Activated B cell treated with CpG ODN at 0.5 μM for 24 hours (primary cell): Measurements from ENCODE around the gene HLA-DQA2. TPM values are rescaled to one million over a fixed set of nuclear protein-coding genes. Genes with fewer than 3 reads are reported as not detected.
"Not testable (repeated sequence)": the region's sequence is repeated elsewhere in the genome, so short reads cannot be mapped to it uniquely, and the experiment has no call there.

Experiments
- ATAC-seq: fragments of 200-7000 bp; cut with Tn5 transposase; one replicate; pipeline ENCODE4 v1.10.0; 2021; ENCODE audit warnings: low read depth, mild to moderate bottlenecking, moderate library complexity
- CTCF ChIA-PET: fragments of 350-600 bp; sonication (Branson Sonifier 250); formaldehyde crosslinking; loops from one replicate; lab custom pipeline; 2021; ENCODE audit warnings: antibody characterized with exemption; lab: Charles Lee
- POLR2A ChIA-PET: fragments of 350-600 bp; sonication (Branson Sonifier 250); formaldehyde crosslinking; loops from one replicate; lab custom pipeline; 2021; ENCODE audit warnings: antibody characterized with exemption; lab: Charles Lee
- DNase-seq: peaks from one replicate; pipeline ENCODE4 v3.0.0; 2022
- H3K27ac Mint-ChIP-seq: one replicate; pipeline ENCODE4 v1.8.0; 2020; ENCODE audit warnings: mixed read lengths
- H3K27me3 Mint-ChIP-seq: one replicate; pipeline ENCODE4 v1.8.0; 2021; ENCODE audit warnings: mixed read lengths
- H3K36me3 Mint-ChIP-seq: one replicate; pipeline ENCODE4 v1.8.0; 2021; ENCODE audit warnings: low read depth, mixed read lengths
- H3K4me1 Mint-ChIP-seq: one replicate; pipeline ENCODE4 v1.8.0; 2021; ENCODE audit warnings: mixed read lengths
- H3K4me3 Mint-ChIP-seq: one replicate; pipeline ENCODE4 v1.8.0; 2020; ENCODE audit warnings: mild to moderate bottlenecking, mixed read lengths
- H3K9me3 Mint-ChIP-seq: one replicate; pipeline ENCODE4 v1.8.0; 2020; ENCODE audit warnings: mixed read lengths
- intact Hi-C: fragments of 100-400 bp; cut with micrococcal nuclease; formaldehyde crosslinking; loops from one replicate; pipeline ENCODE4 v1.15.1; 2024
- total RNA-seq: library from RNA; stranded (reverse); gene quantifications from 2 replicates; pipeline ENCODE4 v1.2.3, GENCODE V29; 2022
- TF ChIP-seq, protein P1 (sequence below): fragments of 200-600 bp; IDR thresholded peaks from one replicate; pipeline ENCODE4 v1.8.0; 2022; ENCODE audit warnings: antibody characterized with exemption, mild to moderate bottlenecking

HLA-DQA2 gene
- total RNA-seq, 1 donor from 2014 or later: 231 TPM

DNA sequence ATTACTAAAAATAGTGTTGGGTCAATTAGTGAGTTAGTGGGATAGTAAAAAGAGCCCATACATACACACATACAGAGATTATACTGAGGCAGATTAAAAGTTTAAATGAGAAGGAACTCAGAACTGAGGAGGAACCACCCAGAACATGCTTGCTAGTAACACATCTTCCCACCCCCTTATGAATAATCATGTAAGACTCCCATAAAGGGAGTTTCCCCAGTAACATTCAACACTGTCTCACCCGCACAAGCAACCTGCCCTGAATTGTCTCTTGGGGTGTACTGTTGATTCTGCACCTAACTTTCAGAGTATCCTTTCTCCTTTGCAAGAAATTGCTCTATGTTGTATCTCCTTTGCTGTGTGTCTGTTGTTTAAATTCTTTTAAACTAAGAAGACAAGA is 33.2 kb downstream of the HLA-DQA2 start:
- intact Hi-C loops: loop anchor here (5.0 kb wide), 1 partner anchor 52 kb away; no protein-coding TSS in a partner anchor
- no peak overlapping the region for H3K27ac Mint-ChIP-seq
- ATAC-seq (peak; percentile 89), DNase-seq (no peak)
- POLR2A ChIA-PET: no interaction called here
- TF ChIP-seq, protein P1, sequence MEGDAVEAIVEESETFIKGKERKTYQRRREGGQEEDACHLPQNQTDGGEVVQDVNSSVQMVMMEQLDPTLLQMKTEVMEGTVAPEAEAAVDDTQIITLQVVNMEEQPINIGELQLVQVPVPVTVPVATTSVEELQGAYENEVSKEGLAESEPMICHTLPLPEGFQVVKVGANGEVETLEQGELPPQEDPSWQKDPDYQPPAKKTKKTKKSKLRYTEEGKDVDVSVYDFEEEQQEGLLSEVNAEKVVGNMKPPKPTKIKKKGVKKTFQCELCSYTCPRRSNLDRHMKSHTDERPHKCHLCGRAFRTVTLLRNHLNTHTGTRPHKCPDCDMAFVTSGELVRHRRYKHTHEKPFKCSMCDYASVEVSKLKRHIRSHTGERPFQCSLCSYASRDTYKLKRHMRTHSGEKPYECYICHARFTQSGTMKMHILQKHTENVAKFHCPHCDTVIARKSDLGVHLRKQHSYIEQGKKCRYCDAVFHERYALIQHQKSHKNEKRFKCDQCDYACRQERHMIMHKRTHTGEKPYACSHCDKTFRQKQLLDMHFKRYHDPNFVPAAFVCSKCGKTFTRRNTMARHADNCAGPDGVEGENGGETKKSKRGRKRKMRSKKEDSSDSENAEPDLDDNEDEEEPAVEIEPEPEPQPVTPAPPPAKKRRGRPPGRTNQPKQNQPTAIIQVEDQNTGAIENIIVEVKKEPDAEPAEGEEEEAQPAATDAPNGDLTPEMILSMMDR: no peak
- H3K9me3 Mint-ChIP-seq: no peaks in the 10 kb centered on the region
- H3K36me3 Mint-ChIP-seq: no peaks in the 10 kb centered on the region
- CTCF ChIA-PET: interaction anchor here (1.1 kb wide), 1 partner anchor 11 kb away, joined by 3 read pairs; no protein-coding TSS in a partner anchor
- peaks cover 7% of the 10 kb centered on the region for H3K4me1 Mint-ChIP-seq
- no peak overlapping the region for H3K4me3 Mint-ChIP-seq
- peaks cover 6% of the 10 kb centered on the region for H3K27me3 Mint-ChIP-seq

DNA sequence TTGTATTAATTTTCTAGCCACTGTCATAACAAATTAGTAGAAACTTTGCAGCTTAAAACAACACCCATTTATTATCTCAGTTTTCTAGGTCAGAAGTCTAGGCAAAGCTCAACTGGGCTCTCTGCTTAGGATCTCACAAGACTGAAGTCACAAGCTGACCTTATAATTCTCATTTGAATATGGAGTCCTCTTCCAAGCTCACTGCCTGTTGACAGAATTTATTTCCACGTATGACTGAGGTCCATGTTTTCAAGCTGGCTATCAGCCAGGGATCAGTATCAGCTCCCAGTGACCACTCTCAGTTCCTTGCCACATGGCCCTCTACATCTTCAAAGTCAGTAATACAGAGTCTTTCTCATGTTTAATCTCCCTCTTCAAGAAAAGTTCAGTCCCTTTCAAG is 33.9 kb downstream of the HLA-DQA2 start:
- Mint-ChIP-seq H3K27ac (no peak overlapping the region), H3K4me1 (peaks cover 7% of the 10 kb centered on the region), H3K36me3 (no peaks in the 10 kb centered on the region), H3K9me3 (no peaks in the 10 kb centered on the region), H3K27me3 (peaks cover 4% of the 10 kb centered on the region), H3K4me3 (no peak overlapping the region)
- DNase-seq (no peak), ATAC-seq (no peak)
- TF ChIP-seq, protein P1: no peak
- intact Hi-C loops: no loop called here
- CTCF ChIA-PET: interaction anchor here (1.1 kb wide), 1 partner anchor 11 kb away, joined by 3 read pairs; no protein-coding TSS in a partner anchor
- POLR2A ChIA-PET: no interaction called here

DNA sequence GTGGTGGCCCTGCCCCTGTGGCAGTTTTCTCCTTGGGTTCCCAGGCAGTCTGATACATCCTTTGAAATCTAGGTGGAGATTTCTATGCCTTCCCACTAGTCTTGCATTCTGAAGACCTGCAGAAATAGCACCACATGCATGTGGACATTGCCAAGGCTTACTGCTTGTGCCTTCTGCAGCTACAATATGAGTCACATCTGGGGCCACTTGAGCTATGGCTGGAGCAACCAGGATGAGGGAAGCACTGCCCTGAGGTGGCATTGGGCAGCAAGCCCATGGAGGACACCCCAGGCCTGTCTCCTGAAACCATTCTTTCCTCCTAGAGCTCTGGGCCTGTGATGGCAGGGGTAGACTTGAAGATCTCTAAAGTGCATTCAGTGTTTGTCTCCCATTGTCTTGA is 37.8 kb downstream of the HLA-DQA2 start:
- H3K27me3 Mint-ChIP-seq: no peaks in the 10 kb centered on the region

DNA sequence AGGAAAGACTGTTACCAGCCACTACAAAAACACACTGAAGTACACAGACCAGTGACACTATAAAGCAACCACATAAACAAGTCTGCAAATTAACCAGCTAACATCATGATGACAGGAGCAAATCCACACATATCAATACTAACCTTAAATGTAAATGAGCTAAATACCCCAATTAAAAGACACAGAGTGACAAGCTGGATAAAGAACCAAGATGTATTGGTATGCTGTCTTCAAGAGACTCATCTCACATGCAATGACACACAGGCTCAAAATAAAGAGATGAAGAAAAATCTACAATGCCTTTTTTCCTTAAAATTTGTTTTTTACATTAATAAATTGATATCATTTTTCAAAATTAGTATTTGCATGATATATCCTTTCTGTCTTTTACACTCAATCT is 41.7 kb downstream of the HLA-DQA2 start:
- H3K36me3 Mint-ChIP-seq, H3K9me3 Mint-ChIP-seq, ATAC-seq, intact Hi-C loops, H3K27me3 Mint-ChIP-seq, H3K4me1 Mint-ChIP-seq, H3K27ac Mint-ChIP-seq, POLR2A ChIA-PET, H3K4me3 Mint-ChIP-seq, DNase-seq: not testable (repeated sequence)
- CTCF ChIA-PET: interaction anchor here (1.3 to 1.9 kb wide), 2 partner anchors 79 to 369 kb away, joined by 3 to 7 read pairs; no protein-coding TSS in a partner anchor

More for the DNA sequence above, 37.8 kb downstream of the HLA-DQA2 start:
- H3K9me3 Mint-ChIP-seq: peaks cover 7% of the 10 kb centered on the region
- H3K4me3 Mint-ChIP-seq: no peak overlapping the region
- ATAC-seq (no peak), DNase-seq (no peak)
- peaks cover 2% of the 10 kb centered on the region for H3K36me3 Mint-ChIP-seq
- H3K27ac Mint-ChIP-seq: no peak overlapping the region
- POLR2A ChIA-PET: interaction anchor here (0.7 kb wide), 1 partner anchor 701 kb away, joined by 3 read pairs; no protein-coding TSS in a partner anchor
- TF ChIP-seq, protein P1: no peak
- CTCF ChIA-PET: no interaction called here
- peaks cover 13% of the 10 kb centered on the region for H3K4me1 Mint-ChIP-seq
- intact Hi-C loops: no loop called here

DNA sequence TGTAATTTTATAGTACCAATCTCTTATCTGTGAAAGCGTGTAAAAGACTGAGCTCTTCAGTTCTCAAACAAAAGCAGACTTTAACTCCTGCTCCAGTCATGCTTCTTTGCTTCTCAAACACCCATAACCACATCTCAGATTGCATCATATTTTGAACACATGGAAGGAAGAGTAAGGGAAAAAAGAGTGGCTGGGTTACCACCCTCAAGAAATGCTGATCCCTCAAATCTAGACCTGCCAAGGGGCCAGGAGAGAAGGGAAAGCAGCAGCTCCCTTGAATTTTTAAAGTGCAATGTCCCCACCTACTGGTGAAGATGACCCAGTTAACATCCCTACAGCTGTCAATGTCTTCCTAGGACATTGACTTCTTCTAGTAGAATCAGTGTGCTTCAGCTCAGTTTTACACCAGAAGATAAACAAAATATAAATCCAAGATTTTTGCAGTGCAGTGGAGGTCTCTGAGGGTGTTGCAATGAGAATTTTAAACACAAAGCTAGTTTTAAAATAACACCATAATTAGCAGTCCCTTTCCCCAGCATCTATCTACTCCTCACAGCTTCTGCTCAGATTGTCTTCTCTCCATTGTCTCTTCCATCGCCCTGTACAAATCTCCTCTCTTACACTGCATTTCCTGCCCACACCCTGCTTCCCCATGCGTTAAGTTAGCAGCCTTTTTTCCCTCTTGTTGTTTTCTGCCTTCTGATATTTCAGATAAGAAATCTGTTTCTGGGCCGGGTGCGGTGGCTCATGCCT is 44.8 kb downstream of the HLA-DQA2 start:
- TF ChIP-seq, protein P1: no peak
- ChIA-PET CTCF (interaction anchor here (0.7 to 6.3 kb wide), 39 partner anchors 9 to 739 kb away, joined by 3 to 149 read pairs (median 4); partner anchors contain the start of gene TAP2), POLR2A (interaction anchor here (0.7 to 1.6 kb wide), 10 partner anchors 25 to 590 kb away, joined by 3 to 6 read pairs (median 3); partner anchors contain the start of genes HLA-DQB1 and TAP2)
- Mint-ChIP-seq H3K4me1 (peaks cover 2% of the 10 kb centered on the region), H3K27me3 (no peaks in the 10 kb centered on the region), H3K9me3 (peaks cover 7% of the 10 kb centered on the region), H3K36me3 (peaks cover 2% of the 10 kb centered on the region), H3K27ac (no peak overlapping the region), H3K4me3 (no peak overlapping the region)
- ATAC-seq (peak; percentile 88), DNase-seq (no peak)
- intact Hi-C loops: loop anchor here (1.0 to 5.0 kb wide), 3 partner anchors 69 to 373 kb away; no protein-coding TSS in a partner anchor
